Left lobe of liver (tissue), 2 donors: Measurements from ENCODE around the gene SUGCT. TPM values are rescaled to one million over a fixed set of nuclear protein-coding genes. Genes with fewer than 3 reads are reported as not detected.

Source experiments
- ATAC-seq: fragments of 200-7000 bp; cut with Tn5 transposase; one replicate; pipeline ENCODE4 v1.9.1; 2020; ENCODE audit warnings: mild to moderate bottlenecking, moderate library complexity
- DNase-seq: peaks from one replicate; pipeline ENCODE4 v3.0.0-alpha.2; 2020; ENCODE audit warnings: low spot score
- total RNA-seq: library from RNA; stranded (reverse); gene quantifications from one replicate; pipeline ENCODE4 v1.2.1, GENCODE V29; 2021
- donor health status: DM: no; HTN: no; CAD: no; lungs with moderate emphysema.
- donor health status: DM: no; HTN: yes; CAD: no.

Gene SUGCT
- total RNA-seq, 1 donor from 2014 or later: 14.3 TPM

DNA sequence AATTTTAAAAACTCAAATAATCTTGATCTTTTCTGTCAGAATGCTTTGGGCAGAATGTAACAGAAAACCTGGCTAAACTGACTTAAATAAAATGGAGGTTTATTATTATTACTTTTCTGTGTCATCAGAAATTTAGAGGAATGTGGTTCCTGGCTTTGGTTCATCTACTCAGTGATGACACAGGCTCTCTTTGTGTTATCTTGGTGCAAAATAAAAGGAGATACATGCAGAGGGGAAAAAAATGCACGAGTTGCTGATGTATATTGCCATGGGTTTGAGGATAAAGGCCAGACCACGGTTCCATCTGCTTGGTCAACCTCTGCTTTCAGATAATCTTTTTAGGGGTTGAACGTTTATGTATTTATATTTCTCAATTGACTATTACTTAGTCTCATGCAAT is 181.4 kb downstream of the SUGCT start:
- no peak for ATAC-seq
- DNase-seq: no peak

DNA sequence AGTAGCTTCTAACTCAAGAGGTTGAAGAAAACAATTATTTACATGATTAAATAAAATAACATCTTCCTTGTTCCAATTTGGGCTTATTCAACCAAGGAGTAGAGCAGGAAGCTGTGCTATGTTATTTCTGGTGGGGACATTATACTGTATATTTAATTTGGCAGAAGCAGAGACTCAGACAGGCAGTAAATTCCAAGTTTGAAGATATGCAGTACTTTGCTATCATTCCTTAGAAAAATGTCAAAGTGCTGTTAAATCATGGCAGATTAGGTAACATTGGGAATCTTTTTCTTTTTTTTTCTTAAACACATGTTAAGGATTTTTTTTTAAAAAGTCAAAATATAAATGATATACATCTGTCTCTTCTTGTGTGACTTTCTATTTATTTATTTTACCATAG is 190.1 kb downstream of the SUGCT start:
- DNase-seq: no peak
- no peak for ATAC-seq

DNA sequence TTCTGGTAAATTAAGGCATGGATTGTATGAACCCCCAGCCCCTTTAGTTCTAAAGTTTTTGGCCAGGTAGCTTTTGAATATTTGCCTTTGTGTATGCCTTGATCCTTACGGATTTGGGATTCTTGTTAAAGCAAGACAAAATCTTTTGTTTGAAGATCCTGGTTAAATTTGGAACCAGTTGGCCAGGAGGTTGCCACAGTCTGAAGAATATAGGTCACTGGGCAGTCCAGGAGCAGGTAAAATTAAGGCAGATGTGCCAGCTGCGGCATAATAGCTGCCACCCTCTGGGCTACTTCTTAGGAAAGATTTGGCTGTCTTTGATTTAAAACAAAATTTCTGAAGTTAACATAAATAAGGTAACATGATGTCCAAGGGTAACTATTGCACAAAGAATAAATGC is 192.3 kb downstream of the SUGCT start:
- DNase-seq: no peak
- peak; percentile 66 for ATAC-seq

DNA sequence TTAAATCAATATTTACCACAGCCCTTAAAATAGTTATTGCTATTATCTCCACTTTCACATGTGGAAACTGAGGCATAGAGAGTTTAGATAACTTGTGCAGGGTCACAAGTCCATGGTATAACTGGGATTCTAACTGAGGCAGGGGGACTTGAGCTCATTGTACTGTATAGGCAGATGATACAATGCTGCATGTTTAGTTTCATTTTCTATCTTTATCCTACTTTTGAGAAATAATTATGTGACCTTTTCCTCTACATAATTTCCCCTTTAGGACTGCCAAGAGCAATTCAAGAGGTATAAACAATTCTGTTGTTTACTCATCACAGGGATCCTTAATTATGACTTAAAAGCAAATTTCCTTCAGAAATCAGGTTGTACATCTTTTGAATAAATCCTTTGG is 193.1 kb downstream of the SUGCT start:
- no peak for ATAC-seq
- no peak for DNase-seq

DNA sequence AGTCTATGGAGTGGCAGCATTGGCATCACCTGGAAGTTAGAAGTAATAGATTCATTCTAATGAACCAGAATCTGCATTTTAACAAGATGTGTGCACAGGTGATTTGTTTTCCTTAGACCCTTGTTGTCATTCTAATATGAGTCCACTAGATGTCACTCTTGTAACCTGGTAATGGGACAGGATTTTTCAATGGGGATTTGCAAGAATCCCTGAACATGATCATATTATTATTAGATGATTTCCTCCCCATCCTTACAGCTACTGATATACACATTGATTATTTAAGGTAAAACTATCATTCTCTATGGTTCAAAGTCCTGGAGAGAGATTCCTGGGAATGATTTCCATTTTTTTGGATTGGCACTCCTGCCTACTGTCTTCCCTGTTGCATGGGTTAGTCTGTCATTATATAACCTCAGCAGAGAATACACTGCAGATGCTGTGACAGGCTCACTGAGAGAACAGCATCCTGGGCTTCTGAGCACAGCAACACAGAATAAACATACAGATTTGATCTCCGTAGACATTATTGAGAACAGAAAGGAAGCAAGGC is 194.9 kb downstream of the SUGCT start:
- no peak for DNase-seq
- peak; percentile 91 for ATAC-seq

DNA sequence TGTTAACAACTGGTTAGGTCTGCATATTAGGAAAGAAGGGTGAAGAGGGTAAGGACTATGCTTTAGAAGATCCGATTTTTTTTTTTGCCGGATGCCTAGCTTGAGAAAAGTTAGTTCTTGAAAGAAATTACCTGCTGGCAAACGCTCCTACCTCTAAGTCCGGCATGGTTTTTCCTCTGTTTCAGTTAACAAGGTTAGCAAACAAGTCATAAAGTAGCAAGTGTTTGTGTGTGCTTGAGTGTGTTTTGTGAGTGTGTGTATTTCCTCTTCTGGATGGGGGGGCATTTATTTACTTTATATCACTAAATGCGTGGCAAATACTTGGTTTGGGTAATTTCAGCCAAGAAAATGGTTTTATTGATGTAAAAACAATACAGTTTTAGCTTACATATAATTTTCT is 195.6 kb downstream of the SUGCT start:
- no peak for DNase-seq
- no peak for ATAC-seq

DNA sequence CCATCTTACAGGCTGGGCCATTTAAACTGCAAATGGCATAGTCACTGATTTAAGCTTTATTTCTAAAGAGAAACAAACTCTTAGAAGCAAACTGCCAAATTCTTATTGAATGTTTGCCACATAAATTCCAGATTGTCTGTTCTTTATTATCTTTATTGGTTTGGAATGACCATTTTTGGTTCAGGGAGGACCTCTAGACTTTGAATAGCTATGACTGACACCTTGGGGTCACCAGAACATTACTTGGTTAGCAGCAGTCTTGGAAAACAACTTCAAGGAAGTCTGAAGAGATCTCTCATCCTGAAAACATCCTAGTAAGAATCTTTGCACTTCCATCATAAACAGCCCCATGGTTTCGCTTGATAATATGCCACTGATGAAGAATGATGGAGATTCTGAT is 197.1 kb downstream of the SUGCT start:
- DNase-seq (no peak), ATAC-seq (no peak)

DNA sequence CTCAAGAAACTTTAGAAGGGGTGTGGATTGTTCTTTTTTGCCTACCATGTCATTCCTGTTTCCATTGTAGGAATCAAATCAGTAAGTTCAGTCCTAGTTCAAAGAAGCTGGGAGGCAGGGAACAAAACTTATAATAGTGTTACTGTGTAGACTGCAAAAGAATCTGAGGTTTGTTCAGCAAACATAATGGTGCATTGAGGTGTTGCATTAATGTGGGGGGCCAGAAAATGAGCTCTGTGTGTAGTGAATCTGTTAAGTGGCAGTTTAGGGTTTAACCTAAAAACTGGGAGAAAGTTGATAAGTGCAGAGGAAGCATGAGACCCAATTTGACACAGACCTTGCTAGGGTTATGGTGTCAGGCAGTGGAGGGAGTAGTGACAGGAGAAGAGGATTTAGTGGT is 197.7 kb downstream of the SUGCT start:
- DNase-seq (no peak), ATAC-seq (no peak)

DNA sequence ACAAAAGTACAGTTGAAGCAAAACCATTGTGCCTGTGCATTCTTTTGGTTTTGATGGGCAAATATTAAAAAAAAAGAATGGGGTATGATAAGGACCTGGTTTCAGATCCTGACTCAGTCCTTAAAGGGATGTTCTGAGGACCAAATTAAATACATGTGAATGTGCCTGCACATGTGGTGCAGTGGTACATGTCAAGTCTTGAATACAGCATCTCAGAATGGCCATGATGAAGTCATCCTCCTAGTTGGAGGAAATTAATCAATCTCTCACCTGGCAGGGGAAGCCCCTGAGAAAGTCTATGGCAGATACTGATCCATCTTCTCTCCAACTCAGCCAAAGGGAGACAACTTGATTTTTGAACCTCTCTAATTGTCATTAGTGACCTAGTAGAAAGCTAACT is 207.0 kb downstream of the SUGCT start:
- DNase-seq: no peak
- no peak for ATAC-seq

DNA sequence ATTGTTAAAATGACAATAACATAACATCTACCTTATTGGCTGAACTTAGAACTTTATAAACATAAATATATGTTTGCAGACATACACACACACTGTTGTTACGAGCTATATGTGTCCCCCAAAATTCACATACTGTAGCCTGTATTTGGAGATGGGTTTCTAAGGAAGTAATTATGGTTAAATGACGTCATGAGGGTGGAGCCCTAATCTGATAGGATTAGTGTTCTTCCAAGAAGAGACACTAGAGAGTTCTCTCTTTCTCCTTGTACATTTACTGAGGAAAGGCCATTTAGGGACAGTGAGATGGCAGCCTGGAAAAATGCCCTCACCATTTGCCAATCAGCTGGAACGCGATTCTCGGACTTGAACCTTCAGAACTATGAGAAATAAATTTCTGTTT is 211.7 kb downstream of the SUGCT start:
- no peak for ATAC-seq
- DNase-seq: no peak

DNA sequence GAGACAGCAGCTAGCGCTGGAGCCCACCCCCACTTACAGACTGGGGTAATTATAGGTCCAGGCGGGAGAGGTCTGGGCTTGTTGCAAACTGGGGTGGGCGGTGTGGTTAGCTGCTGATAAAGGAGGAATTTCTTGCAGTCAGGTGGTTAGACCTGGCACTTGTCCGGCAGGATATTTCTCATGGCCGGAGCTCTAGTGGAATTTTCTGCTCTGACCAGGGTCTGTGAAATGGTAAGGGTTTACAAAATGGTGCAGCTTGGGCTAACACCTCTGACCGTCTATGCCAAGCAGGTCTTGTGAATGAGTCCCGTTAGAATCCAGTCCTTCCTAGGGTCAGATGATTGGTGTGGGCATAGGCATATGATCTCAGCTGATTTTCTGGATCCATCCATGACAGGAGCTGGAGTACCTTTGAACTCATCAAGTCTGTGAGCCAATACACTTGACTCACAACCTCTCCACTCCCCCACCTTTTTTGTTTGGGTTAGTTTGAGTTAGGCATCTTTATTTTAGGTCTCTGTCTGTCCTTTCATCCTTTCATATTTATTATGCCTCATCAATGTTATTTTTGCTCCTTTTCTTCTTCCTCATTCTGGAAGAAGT is 213.4 kb downstream of the SUGCT start:
- ATAC-seq (peak; percentile 66), DNase-seq (no peak)

DNA sequence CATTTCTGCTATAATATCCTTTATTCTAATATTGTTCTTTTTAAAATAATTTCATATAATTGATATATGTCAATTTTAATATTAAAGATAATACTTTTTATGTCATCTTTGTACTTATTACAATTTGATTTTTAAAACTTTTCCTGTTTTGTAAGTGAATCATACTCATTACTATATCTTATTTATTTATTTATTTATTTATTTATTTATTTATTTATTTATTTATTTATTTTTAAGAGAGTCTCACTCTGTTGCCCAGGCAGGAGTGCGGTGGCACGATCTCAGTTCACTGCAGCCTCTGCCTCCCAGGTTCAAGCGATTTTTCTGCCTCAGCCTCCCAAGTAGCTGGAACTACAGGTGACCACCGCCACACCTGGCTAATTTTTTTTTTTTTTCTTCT is 215.3 kb downstream of the SUGCT start:
- DNase-seq: no peak
- no peak for ATAC-seq

DNA sequence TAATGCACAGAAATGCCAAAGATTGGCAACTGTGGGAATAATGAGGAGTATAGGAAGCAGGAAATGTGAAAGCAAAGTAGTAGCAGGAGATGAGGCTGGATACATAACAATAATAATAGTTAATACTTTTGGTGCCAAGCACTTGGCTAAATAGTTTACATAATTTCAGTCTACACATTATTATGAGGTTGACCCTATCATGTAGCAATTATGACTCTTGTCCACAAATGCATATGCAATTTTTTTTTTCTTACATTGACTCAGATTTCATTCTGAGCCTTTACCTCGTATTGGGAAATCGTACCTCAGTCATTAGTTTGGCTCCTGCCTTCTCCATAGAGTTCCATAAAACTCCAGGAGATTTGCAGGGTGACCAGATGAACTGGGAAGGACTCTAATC is 219.9 kb downstream of the SUGCT start:
- DNase-seq: no peak
- no peak for ATAC-seq

DNA sequence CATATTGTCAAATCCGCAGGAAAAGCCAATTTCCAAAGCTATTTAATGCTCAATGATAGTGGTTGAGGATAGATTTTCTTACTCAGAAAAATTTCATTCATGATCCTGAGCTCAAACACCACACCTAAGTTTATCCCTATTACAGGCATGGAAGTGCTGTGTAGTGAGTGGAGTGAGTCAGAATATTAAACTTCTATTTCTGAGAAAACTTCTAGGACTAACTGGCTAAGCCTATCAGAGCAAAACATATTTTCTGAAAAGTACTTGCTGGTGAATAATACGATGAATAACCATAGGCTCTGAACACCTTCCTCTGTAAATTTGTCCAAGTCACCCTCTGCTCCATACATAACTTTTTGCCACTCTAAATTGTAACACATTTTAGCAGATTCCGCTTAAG is 221.5 kb downstream of the SUGCT start:
- ATAC-seq (no peak), DNase-seq (no peak)

DNA sequence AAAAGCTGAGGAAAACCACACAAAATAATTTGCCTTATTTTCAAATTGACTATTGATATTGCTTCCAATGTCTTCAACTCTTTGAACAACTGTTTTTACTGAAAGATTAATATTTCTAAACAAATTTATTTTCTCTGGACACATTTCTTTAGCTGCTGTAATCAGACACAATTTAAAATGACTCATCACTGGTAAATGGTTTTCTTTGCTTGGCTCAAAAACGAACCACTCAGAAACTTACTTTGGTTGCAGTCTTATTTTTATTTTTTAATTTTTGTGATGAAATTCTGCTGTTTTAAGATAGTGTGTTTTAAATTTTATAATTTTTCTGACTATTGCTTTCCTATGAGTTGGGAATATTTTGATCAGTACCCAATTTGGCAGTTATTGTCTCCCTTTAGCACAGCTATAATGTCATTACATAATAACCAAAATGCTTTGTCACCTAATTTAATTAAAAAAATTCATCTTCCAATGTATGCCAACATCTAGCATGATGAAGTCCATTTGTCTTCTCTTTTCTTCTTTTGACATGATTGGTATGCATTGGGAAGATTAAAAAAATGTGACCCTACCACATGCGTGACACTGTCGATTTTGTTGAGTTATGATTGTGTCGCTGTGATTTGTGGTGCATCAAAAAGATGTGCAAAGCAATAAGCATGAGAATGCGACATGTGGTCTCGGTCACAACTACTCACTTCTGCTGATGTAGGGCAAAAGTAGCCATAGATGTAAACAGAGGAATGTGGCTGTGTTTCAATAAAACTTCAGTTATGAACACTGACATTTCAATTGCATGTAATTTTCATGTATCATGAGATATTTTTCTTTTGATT is 222.3 kb downstream of the SUGCT start:
- ATAC-seq (no peak), DNase-seq (no peak)

DNA sequence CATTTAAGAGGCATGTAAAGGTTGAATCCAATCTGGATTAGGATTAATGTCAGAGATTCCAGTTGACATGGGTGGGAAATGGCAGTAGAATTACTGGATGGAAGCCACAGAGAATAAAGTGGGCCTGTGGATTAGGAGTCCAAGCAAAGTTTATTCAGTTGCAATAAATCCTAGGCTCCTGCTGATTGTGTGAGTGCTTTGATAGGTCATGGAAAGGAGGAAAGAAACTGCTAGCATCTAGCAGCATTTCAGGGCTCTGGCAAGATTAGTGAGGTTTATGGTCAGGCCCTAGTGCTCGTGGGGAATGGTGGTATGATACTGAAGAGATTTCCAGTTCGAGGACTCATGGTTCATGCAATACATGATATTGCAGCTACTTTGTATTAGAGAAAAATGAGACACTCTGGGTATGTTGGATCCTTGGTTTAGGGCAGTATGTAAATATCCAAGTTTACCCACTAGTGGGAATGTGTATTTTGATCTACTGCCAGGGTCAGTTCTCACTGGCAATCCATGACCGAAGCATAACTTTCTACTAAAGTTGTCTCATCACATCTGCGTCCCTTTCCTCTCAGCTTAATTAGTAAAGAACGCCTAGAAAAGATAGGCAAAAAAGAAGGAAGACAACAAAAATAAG is 235.0 kb downstream of the SUGCT start:
- DNase-seq: no peak
- ATAC-seq: peak; percentile 96

DNA sequence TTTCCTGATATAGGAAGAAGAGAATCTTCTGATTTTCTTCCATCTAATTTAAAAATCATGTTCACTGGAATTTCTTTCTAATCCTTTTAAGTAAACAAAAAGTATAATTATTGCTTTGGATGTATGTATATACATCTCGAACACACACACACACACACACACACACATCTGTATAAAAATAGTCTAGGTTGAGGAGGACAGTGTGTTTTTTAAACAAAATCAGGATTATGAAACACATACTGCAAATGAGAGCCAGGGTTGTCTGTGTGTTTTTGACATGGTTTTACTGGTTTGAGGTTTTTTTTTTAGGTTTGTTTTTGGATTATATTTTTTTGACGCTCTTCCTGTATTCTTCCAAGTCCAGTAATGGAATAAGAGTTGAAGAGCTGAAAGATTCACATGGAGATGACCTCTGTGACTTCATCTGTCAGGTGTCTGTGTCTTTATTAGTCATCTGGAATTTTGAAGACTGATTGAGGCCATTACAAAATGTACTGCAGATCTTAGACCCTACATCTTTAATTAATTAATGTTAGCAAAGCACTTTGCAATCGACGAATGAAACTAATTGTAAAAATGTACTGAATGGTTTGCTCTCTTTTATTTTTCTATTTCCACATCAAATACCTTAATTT is 237.1 kb downstream of the SUGCT start:
- ATAC-seq (no peak), DNase-seq (no peak)

DNA sequence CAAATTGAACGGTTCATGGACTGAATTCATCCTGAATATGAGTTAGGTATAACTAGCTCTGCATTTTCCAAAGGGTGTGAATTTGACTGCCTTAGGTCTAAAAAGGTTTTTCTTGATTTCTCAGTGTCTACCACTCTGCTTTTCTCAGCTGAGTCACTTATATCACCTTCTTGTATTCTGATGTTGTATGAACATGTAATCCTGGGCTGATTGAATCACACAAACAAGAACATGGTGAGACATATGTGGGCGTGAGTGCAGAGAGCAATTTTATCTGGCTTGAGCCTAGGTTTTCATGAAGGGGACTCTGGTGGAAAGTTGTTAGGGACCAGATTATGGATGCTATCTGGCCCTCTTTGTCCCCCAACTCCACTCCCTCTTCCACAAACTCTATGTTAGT is 239.8 kb downstream of the SUGCT start:
- DNase-seq (no peak), ATAC-seq (no peak)

DNA sequence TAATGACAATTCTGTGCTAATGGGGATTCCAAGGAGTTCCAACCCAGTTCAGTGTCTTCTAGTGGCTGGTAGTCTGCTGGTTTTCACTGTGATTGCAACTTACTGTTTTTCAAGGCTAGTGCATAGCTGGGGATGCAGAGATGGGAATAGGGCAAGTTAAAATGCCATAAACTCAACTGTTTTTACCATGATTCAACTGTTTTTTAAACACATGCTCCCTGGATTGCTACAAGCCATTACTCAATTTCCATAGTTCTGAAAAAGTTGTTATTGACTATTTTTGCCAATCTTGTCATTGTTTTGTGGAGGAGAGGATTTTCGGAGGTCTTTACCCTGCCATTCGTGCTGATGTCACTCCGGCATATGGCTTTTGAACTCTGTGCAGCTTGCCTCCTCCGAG is 245.3 kb downstream of the SUGCT start:
- DNase-seq (no peak), ATAC-seq (no peak)

DNA sequence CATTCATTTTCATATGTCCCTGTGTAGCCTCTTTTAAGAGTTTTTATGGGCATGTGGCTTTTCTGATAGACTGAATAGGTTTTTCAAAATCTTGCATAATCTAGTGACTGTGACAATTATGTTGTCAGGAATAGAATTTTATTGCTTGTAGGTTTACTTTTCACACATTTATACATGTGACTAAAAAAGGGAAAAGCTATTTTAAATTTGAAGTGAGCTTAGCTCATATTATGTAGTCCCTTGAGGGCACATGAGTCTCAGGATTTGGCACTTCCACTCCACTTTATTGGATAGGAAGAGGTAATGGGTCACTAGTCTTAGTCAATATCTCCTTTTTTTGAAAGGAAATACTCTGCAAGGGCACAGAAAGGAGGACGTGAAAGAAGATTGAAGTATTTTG is 247.3 kb downstream of the SUGCT start:
- ATAC-seq: no peak
- DNase-seq: no peak

DNA sequence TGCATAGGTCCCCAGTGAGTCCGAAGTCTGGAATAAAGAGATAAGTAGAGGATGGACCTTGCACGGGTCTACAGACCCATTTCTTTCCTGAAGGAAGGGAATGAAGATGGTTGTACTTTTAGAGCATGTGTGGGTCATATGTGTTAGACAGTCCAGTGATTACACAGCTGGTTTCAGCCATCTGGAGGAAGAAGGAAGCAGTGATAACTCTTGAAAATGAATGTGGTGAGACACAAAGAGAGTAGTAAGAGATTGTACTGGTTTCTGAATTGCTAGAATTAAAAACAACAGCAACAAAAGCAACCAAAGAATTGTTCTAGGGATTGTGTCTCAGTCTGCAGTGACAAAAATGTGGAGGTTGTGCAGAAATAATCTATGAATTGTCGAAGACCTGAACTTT is 258.9 kb downstream of the SUGCT start:
- no peak for DNase-seq
- no peak for ATAC-seq

DNA sequence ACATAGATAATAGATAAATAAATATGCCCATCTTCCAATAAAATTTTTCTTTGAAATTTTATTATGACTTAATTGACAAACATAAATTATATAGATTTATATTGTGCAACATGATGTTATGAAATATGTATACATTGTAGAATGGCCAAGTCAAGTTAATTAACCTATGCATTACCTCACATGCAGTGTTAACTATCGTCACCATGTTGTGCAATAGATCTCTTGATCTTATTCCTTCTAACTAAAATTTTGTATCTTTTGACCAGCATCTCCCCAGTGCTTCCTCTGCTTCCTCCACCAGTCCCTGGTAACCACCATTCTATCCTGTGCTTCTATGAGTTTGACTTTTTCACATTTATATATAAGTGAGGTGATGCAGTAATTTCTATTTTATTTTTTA is 259.6 kb downstream of the SUGCT start:
- ATAC-seq: no peak
- DNase-seq: no peak
